IMR-90 (cell line): Measurements from ENCODE around the gene RSPO4. TPM values are rescaled to one million over a fixed set of nuclear protein-coding genes. Genes with fewer than 3 reads are reported as not detected.

Experiments
- ATAC-seq: fragments of 200-7000 bp; cut with Tn5 transposase; 2 replicates; pipeline ENCODE4 v1.9.1; 2020; ENCODE audit warnings: low read depth, mild to moderate bottlenecking, moderate library complexity
- BruUV-seq: library from RNA; stranded (reverse); fragments of 400-500 nt; replicated peaks from 2 replicates; lab custom pipeline; 2021; lab: Mats Ljungman, UMichigan
- CTCF ChIA-PET: fragments of 300-600 bp; formaldehyde crosslinking; extraction: SDS; loops from one replicate; lab custom pipeline; 2021; ENCODE audit warnings: antibody characterized with exemption; lab: Yijun Ruan, JAX
- POLR2A ChIA-PET: fragments of 300-600 bp; sonication (Branson Sonifier 250); formaldehyde crosslinking; loops from one replicate; lab custom pipeline; 2022; ENCODE audit warnings: antibody characterized with exemption; ENCODE audit not compliant: unreplicated experiment; lab: Charles Lee
- DNase-seq: peaks from one replicate; pipeline ENCODE4 v3.0.0; 2013
- H2AFZ ChIP-seq: replicated peaks from 2 replicates; pipeline ENCODE3; 2013; ENCODE audit warnings: low read length, mild to moderate bottlenecking; ENCODE audit not compliant: poor library complexity
- H2AK5ac ChIP-seq: 2 replicates; pipeline ENCODE4 v1.6.1; 2013; ENCODE audit warnings: low read depth, low read length, inconsistent platforms
- H2AK9ac ChIP-seq: replicated peaks from 2 replicates; pipeline ENCODE3; 2013; ENCODE audit warnings: mild to moderate bottlenecking, low read depth, low read length, moderate library complexity; ENCODE audit not compliant: poor library complexity
- H2BK120ac ChIP-seq: 2 replicates; pipeline ENCODE4 v1.6.1; 2013; ENCODE audit warnings: low read depth, low read length, inconsistent platforms
- H2BK15ac ChIP-seq: 3 replicates; pipeline ENCODE4 v1.6.1; 2013; ENCODE audit warnings: low read depth, low read length, inconsistent platforms
- H2BK20ac ChIP-seq: 2 replicates; pipeline ENCODE4 v1.6.1; 2013; ENCODE audit warnings: low read depth, mild to moderate bottlenecking, inconsistent platforms, low read length, moderate library complexity
- H2BK5ac ChIP-seq: 2 replicates; pipeline ENCODE4 v1.6.1; 2013; ENCODE audit warnings: mild to moderate bottlenecking, low read depth, low read length, inconsistent platforms; ENCODE audit not compliant: poor library complexity, severe bottlenecking
- H3K14ac ChIP-seq: replicated peaks from 2 replicates; pipeline ENCODE4 v1.6.1; 2013; ENCODE audit warnings: low read depth, low read length, inconsistent platforms
- H3K18ac ChIP-seq: 2 replicates; pipeline ENCODE4 v1.6.1; 2013; ENCODE audit warnings: low read depth, low read length, control low read depth
- H3K23ac ChIP-seq: 2 replicates; pipeline ENCODE4 v1.6.1; 2013; ENCODE audit warnings: low read depth, low read length, inconsistent platforms
- H3K27ac ChIP-seq: 2 replicates; pipeline ENCODE4 v1.5.1; 2013; ENCODE audit warnings: mild to moderate bottlenecking, control low read depth, low read length; ENCODE audit not compliant: insufficient read depth
- H3K27me3 ChIP-seq: 2 replicates; pipeline ENCODE4 v1.6.1; 2013; ENCODE audit warnings: low read length; ENCODE audit not compliant: control insufficient read depth, insufficient read depth
- H3K36me3 ChIP-seq: 2 replicates; pipeline ENCODE4 v1.6.1; 2013; ENCODE audit warnings: low read length, mixed read lengths; ENCODE audit not compliant: control insufficient read depth, insufficient read depth
- H3K4ac ChIP-seq: 2 replicates; pipeline ENCODE4 v1.6.1; 2013; ENCODE audit warnings: low read depth, low read length, inconsistent platforms
- H3K4me1 ChIP-seq: 2 replicates; pipeline ENCODE4 v1.6.1; 2013; ENCODE audit warnings: low read length, mixed read lengths; ENCODE audit not compliant: control insufficient read depth, insufficient read depth
- H3K4me2 ChIP-seq: 2 replicates; pipeline ENCODE4 v1.6.1; 2013; ENCODE audit warnings: low read depth, mild to moderate bottlenecking, control low read depth, low read length, moderate library complexity
- H3K4me3 ChIP-seq: 2 replicates; pipeline ENCODE4 v1.5.1; 2013; ENCODE audit warnings: low read depth, mild to moderate bottlenecking, control low read depth, low read length, moderate library complexity; ENCODE audit not compliant: insufficient read depth
- H3K56ac ChIP-seq: 2 replicates; pipeline ENCODE4 v1.6.1; 2013; ENCODE audit warnings: low read length, inconsistent platforms; ENCODE audit not compliant: insufficient read depth; ENCODE audit errors: extremely low read depth
- H3K79me1 ChIP-seq, 2 experiments: 2 replicates each; pipeline ENCODE4 v1.6.1; 2013; ENCODE audit warnings: low read length in 2 of 2, inconsistent platforms in 1 of 2, low read depth in 1 of 2
- H3K9ac ChIP-seq: 2 replicates; pipeline ENCODE4 v1.6.1; 2013; ENCODE audit warnings: low read depth, low read length, control low read depth
- H3K9me1 ChIP-seq: 2 replicates; pipeline ENCODE4 v1.6.1; 2013; ENCODE audit warnings: low read length, inconsistent platforms; ENCODE audit not compliant: insufficient read depth
- H3K9me3 ChIP-seq: 2 replicates; pipeline ENCODE4 v1.6.1; 2013; ENCODE audit warnings: low read length; ENCODE audit not compliant: control insufficient read depth, insufficient read depth
- H4K20me1 ChIP-seq: 2 replicates; pipeline ENCODE4 v1.6.1; 2013; ENCODE audit warnings: low read length, inconsistent platforms; ENCODE audit not compliant: insufficient read depth
- H4K5ac ChIP-seq: 2 replicates; pipeline ENCODE4 v1.6.1; 2013; ENCODE audit warnings: mild to moderate bottlenecking, low read depth, low read length, control low read depth
- H4K8ac ChIP-seq, 2 experiments: 2 replicates each; pipeline ENCODE4 v1.6.1; 2013; ENCODE audit warnings: low read depth in 2 of 2, low read length in 2 of 2, control low read depth in 1 of 2, inconsistent platforms in 1 of 2
- H4K91ac ChIP-seq: 2 replicates; pipeline ENCODE4 v1.6.1; 2013; ENCODE audit warnings: low read depth, low read length, inconsistent platforms; ENCODE audit not compliant: insufficient read depth
- BHLHE40 ChIP-seq: fragments of 150-350 bp; IDR thresholded peaks from 2 replicates; pipeline ENCODE4 v1.6.1; 2016; ENCODE audit warnings: mild to moderate bottlenecking, low read depth, low read length
- CEBPB ChIP-seq: IDR thresholded peaks from 2 replicates; pipeline ENCODE4 v1.6.1; 2012; ENCODE audit warnings: low read depth, low read length, improper control_type of control experiment
- CHD1 ChIP-seq: IDR thresholded peaks from 2 replicates; pipeline ENCODE4 v1.6.1; 2012; ENCODE audit warnings: low read depth, low read length, improper control_type of control experiment
- FOS ChIP-seq: fragments of 150-350 bp; IDR thresholded peaks from 2 replicates; pipeline ENCODE4 v1.6.1; 2016; ENCODE audit warnings: low read depth, low read length
- MAFK ChIP-seq: IDR thresholded peaks from 2 replicates; pipeline ENCODE4 v1.6.1; 2012; ENCODE audit warnings: low read depth, low read length, improper control_type of control experiment
- MAZ ChIP-seq: IDR thresholded peaks from 2 replicates; pipeline ENCODE4 v1.6.1; 2012; ENCODE audit warnings: low read depth, mild to moderate bottlenecking, low read length, improper control_type of control experiment, moderate library complexity, borderline replicate concordance
- MXI1 ChIP-seq: IDR thresholded peaks from 2 replicates; pipeline ENCODE4 v1.6.1; 2012; ENCODE audit warnings: low read depth, mild to moderate bottlenecking, low read length, moderate library complexity, borderline replicate concordance
- NFE2L2 ChIP-seq: fragments of 150-350 bp; IDR thresholded peaks from 2 replicates; pipeline ENCODE4 v1.6.1; 2016; ENCODE audit warnings: low read depth, mild to moderate bottlenecking, low read length
- POLR2A ChIP-seq: IDR thresholded peaks from 2 replicates; pipeline ENCODE4 v1.6.1; 2012; ENCODE audit warnings: mild to moderate bottlenecking, low read depth, low read length
- RAD21 ChIP-seq: IDR thresholded peaks from 2 replicates; pipeline ENCODE4 v1.6.1; 2012; ENCODE audit warnings: low read length, improper control_type of control experiment
- RCOR1 ChIP-seq: IDR thresholded peaks from 2 replicates; pipeline ENCODE4 v1.6.1; 2012; ENCODE audit warnings: mild to moderate bottlenecking, low read length, improper control_type of control experiment; ENCODE audit not compliant: insufficient replicate concordance
- RFX5 ChIP-seq: IDR thresholded peaks from 2 replicates; pipeline ENCODE4 v1.8.0; 2012; ENCODE audit warnings: low read depth, mild to moderate bottlenecking, low read length, moderate library complexity
- SMC3 ChIP-seq: fragments of 150-350 bp; IDR thresholded peaks from 2 replicates; pipeline ENCODE4 v1.6.1; 2016; ENCODE audit warnings: low read depth, mild to moderate bottlenecking, antibody characterized with exemption, low read length, moderate library complexity
- WGBS, 2 experiments: methylation state at CpG; one replicate each; pipeline versions ENCODE4 v1.1.5 to v1.1.7; 2013; ENCODE audit warnings: missing lambda C conversion rate in 2 of 2; ENCODE audit not compliant: insufficient read length in 1 of 2; ENCODE audit errors: extremely low coverage in 2 of 2; 5-methylcytosine and 5-hydroxymethylcytosine counted together
- dilution Hi-C: fragments of 300-500 bp; cut with HindIII; formaldehyde crosslinking; loops from one replicate; pipeline ENCODE4 v1.14.3; 2018; ENCODE audit warnings: low sequenced_read_pairs; ENCODE audit not compliant: unreplicated experiment
- in situ Hi-C: fragments of 300-500 bp; cut with MboI; formaldehyde crosslinking; loops from 3 replicates; pipeline ENCODE4 v1.14.3; 2019; ENCODE audit warnings: low sequenced_read_pairs, inconsistent platforms, mixed read lengths
- intact Hi-C: fragments of 100-400 bp; cut with micrococcal nuclease; formaldehyde crosslinking; loops from 2 replicates; pipeline ENCODE4 v1.10.0; 2022
- polyA plus RNA-seq, 3 experiments: library from polyadenylated mRNA; depleted of rRNA; stranded (reverse); fragments of >200 nt; gene quantifications; 2 replicates each; pipeline ENCODE4 v1.2.3, GENCODE V29; 2012; ENCODE audit warnings: low replicate concordance in 1 of 3
- total RNA-seq: library from RNA; depleted of rRNA; stranded (reverse); fragments of >200 nt; gene quantifications from 2 replicates; pipeline ENCODE4 v1.2.3, GENCODE V29; 2012
- TF ChIP-seq, protein P1 (sequence below): conservative IDR thresholded peaks from 2 replicates; pipeline ENCODE4 v1.5.1; 2012; ENCODE audit warnings: mild to moderate bottlenecking, low read depth, low read length, improper control_type of control experiment
- TF ChIP-seq, protein P2 (sequence below): fragments of 150-350 bp; IDR thresholded peaks from 2 replicates; pipeline ENCODE4 v1.6.1; 2017; ENCODE audit warnings: mild to moderate bottlenecking, antibody characterized with exemption, low read length, low read depth
- TF ChIP-seq, protein P3 (sequence below): fragments of 150-350 bp; IDR thresholded peaks from 2 replicates; pipeline ENCODE4 v1.6.1; 2016; ENCODE audit warnings: low read depth, mild to moderate bottlenecking, low read length, moderate library complexity, borderline replicate concordance

The RSPO4 gene
- total and polyA plus RNA-seq, 2 of the 4 experiments (the other 2 are of a cell fraction) = not detected

DNA sequence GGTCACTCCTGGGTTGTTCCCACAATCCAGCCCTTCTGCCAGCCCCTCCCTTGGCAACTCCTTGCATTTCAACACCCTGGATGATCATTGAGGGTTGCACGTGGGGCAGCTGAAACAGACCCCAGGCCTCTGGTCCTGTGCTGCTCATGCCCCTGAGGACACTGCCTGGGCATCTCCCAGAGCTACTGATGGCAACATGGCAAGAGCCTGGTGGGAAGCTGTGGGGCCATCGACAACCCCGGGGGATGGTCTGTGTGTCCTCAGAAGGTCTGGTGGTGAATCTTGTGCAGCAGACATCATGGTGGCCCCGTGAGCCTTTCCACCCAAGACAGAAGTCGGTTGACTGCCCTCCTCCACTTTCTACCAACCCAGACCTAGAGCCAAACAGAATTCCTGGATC, 81.0 kb downstream of the RSPO4 start:
- no peak for ATAC-seq
- H3K4me3 ChIP-seq = no peak overlapping the region
- no peaks in the 10 kb centered on the region for H3K79me1 ChIP-seq
- no peak overlapping the region for H3K4me2 ChIP-seq
- intact Hi-C loops = no loop called here
- H3K23ac ChIP-seq = no peak overlapping the region
- H4K5ac ChIP-seq = no peak overlapping the region
- H2AFZ ChIP-seq = no peak overlapping the region
- in situ Hi-C loops = no loop called here
- H3K4me1 ChIP-seq = peaks cover 3% of the 10 kb centered on the region; the same call in 1 of the 2 replicates
- no peak overlapping the region for H3K27ac ChIP-seq
- no peak overlapping the region for H2BK15ac ChIP-seq
- peaks cover 10% of the 10 kb centered on the region; the same call in 1 of the 2 replicates for H3K27me3 ChIP-seq
- DNase-seq = no peak
- dilution Hi-C loops = no loop called here
- no peaks in the 10 kb centered on the region for H3K9me3 ChIP-seq
- H3K18ac ChIP-seq = no peak overlapping the region
- no peak overlapping the region for H2BK5ac ChIP-seq
- no peaks in the 10 kb centered on the region for H3K9me1 ChIP-seq
- H3K14ac ChIP-seq = no peak overlapping the region
- no peaks in the 10 kb centered on the region for H4K20me1 ChIP-seq
- TF ChIP-seq RFX5 (no peak), BHLHE40 (no peak), FOS (no peak), MXI1 (no peak), CEBPB (no peak), RCOR1 (no peak), NFE2L2 (no peak), CHD1 (no peak), RAD21 (no peak), MAZ (no peak), SMC3 (no peak), MAFK (no peak), POLR2A (no peak)
- TF ChIP-seq, protein P1, sequence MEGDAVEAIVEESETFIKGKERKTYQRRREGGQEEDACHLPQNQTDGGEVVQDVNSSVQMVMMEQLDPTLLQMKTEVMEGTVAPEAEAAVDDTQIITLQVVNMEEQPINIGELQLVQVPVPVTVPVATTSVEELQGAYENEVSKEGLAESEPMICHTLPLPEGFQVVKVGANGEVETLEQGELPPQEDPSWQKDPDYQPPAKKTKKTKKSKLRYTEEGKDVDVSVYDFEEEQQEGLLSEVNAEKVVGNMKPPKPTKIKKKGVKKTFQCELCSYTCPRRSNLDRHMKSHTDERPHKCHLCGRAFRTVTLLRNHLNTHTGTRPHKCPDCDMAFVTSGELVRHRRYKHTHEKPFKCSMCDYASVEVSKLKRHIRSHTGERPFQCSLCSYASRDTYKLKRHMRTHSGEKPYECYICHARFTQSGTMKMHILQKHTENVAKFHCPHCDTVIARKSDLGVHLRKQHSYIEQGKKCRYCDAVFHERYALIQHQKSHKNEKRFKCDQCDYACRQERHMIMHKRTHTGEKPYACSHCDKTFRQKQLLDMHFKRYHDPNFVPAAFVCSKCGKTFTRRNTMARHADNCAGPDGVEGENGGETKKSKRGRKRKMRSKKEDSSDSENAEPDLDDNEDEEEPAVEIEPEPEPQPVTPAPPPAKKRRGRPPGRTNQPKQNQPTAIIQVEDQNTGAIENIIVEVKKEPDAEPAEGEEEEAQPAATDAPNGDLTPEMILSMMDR = no peak
- TF ChIP-seq, protein P2, sequence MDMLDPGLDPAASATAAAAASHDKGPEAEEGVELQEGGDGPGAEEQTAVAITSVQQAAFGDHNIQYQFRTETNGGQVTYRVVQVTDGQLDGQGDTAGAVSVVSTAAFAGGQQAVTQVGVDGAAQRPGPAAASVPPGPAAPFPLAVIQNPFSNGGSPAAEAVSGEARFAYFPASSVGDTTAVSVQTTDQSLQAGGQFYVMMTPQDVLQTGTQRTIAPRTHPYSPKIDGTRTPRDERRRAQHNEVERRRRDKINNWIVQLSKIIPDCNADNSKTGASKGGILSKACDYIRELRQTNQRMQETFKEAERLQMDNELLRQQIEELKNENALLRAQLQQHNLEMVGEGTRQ = no peak
- TF ChIP-seq, protein P3, sequence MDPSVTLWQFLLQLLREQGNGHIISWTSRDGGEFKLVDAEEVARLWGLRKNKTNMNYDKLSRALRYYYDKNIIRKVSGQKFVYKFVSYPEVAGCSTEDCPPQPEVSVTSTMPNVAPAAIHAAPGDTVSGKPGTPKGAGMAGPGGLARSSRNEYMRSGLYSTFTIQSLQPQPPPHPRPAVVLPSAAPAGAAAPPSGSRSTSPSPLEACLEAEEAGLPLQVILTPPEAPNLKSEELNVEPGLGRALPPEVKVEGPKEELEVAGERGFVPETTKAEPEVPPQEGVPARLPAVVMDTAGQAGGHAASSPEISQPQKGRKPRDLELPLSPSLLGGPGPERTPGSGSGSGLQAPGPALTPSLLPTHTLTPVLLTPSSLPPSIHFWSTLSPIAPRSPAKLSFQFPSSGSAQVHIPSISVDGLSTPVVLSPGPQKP = no peak
- 20% methylated on average over 1 of the region's 5 CpGs; no CpG with 5 or more reads in 1 of the 2 experiments for WGBS, 2 experiments
- H4K8ac ChIP-seq = no peak overlapping the region
- H2AK9ac ChIP-seq = no peak overlapping the region
- CTCF ChIA-PET = no interaction called here
- POLR2A ChIA-PET = no interaction called here
- no TSS peak for BruUV-seq
- no peaks in the 10 kb centered on the region for H3K36me3 ChIP-seq
- no peak overlapping the region for H4K91ac ChIP-seq
- no peak overlapping the region for H2BK120ac ChIP-seq
- no peak overlapping the region for H3K9ac ChIP-seq
- no peak overlapping the region for H2BK20ac ChIP-seq
- no peak overlapping the region for H3K4ac ChIP-seq
- no peak overlapping the region for H2AK5ac ChIP-seq
- H3K56ac ChIP-seq = no peak overlapping the region
